SW480 (cell line): ENCODE results near the gene CDHR5.
A peak's percentile ranks its signal among the peaks of the same experiment; 100 is the strongest.

Experiments used
- DNase-seq: peaks from one replicate; pipeline ENCODE4 v3.0.0-alpha.2; 2016; ENCODE audit warnings: low spot score

CDHR5 gene

DNA sequence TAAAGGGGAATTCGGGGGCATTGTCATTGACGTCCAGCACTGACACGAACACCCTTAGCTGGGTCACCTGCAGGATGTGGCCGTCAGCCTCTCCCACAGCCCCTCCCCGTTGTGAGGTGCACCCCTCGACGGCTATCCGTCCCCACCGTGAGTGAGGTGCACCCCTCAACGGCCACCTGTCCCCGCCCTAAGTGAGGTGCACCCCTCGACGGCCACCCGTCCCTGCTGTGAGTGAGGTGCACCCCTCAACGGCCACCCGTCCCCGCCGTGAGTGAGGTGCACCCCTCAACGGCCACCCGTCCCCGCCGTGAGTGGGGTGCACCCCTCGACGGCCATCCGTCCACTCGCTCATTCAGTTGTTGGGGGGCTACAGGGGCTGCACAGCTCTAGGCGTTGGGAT, 2.9 kb downstream of the CDHR5 start:
- DNase-seq, result no peak

DNA sequence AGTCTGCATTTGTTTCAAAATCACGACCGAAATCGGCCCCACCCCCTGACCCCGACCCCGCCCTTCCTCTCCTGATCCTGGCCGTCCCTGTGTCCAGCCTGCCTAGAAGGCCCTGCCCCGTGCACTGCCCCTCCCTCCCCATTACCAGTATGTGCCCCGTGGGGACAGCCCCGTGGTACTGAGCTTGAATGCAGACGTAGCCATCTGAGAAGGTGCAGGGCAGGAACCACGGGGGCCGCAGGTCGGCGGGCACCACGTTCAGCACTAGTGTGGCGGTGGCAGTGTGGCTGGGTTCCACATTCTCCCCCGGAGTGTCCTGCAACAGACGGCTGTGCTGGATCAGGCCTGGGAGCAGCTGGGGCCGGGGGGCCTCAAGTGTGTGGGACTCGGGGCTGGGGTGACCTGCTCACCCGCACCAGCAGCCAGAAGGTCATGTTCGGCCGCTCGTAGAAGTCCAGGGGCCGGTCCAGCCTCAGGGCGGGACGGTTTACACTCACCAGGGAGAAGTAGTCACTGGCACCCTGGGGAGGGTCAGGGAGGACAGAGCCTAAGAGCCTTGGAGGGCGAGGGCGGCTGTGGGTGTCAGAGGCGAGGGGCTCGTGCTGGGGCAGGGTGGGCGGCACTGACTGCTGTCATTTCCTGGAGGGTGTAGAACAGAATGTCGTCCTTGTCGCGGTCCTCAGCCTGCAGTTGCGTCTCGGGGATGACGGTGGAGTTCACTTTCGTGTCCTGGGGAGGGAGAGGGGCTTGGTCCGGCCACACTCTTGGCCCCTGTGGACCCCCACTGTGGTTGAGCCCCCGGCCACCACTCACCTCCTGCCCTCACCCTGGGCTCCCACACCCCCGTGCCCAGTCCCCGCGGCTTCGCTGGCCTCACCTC, 3.6 kb downstream of the CDHR5 start:
- no peak for DNase-seq

DNA sequence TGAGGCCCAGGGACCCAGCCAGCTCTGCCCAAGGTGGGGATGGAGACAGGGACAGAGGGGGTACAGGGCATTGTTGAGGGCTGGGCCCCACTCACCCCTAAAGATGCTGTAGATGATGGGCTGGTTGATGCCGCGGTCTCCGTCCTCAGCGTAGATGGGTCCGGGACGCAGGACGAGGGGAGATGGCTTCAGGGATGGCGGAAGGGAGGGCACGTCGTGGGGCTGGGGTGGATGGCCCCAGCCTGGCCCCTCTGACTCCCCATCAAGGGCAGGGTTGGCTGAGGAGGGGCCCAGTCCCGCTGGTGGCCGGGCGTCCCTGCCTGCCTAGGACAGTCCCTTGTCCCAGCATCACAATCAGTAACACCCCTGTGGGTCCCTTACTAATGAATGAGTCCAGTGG, 4.6 kb downstream of the CDHR5 start:
- no peak for DNase-seq

DNA sequence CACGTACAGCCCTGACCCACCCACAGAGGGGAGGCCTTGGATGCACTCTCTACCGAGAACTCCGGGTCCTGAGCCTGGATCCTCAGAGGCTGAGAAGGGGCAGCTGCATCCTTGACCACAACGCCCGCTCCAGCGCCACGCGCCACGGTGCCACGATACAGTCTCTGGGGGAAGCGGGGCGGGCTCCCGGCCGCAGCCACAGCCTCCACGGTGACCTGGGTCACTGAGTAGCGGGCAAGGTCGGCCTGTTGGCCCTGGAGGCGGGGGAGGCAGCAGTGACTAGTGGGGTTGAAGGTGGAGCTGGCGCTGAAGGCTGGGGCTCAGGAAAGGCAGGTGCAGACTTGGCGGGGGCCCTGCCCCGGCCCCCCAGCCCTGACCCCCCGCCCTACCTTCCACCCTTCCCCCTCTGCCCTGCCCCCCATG, 5.1 kb downstream of the CDHR5 start:
- no peak for DNase-seq

DNA sequence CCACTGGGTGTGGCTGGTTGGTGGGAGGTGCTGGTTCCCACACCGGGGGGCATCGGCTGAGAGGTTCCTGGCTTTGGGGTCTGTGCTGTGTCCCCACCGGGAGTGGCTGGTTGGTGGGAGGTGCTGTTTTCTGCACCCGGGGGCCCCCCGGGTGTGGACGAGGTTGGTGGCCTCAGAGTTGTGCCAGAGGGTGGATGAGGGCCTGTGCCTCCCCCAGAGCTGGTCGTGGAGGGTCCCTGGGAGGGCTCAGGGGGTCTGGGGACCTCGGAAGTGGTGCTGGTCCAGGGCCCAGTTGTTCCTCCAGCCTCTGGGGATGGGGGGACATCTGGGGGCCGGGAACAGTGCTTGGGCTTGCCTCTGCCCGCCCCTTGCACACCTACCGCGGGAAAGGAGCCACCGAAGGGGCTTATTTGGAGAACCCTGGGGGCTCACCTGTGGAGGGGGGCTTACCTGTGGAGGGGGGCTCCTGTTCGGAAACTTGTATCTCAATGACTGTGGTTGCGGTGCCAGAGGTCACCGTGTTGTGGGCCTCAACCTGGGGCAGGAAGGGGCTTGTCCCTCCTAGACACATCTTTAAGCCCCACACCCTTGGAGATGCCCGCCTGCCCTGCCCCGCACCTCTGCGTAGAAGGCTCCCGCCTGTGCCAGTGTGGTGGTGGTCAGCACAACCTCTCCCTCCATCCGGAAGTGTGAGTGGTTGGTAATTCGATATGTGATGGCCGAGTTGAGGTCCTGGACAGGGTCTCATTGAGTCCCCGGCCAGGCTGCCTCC, 5.7 kb downstream of the CDHR5 start:
- no peak for DNase-seq

DNA sequence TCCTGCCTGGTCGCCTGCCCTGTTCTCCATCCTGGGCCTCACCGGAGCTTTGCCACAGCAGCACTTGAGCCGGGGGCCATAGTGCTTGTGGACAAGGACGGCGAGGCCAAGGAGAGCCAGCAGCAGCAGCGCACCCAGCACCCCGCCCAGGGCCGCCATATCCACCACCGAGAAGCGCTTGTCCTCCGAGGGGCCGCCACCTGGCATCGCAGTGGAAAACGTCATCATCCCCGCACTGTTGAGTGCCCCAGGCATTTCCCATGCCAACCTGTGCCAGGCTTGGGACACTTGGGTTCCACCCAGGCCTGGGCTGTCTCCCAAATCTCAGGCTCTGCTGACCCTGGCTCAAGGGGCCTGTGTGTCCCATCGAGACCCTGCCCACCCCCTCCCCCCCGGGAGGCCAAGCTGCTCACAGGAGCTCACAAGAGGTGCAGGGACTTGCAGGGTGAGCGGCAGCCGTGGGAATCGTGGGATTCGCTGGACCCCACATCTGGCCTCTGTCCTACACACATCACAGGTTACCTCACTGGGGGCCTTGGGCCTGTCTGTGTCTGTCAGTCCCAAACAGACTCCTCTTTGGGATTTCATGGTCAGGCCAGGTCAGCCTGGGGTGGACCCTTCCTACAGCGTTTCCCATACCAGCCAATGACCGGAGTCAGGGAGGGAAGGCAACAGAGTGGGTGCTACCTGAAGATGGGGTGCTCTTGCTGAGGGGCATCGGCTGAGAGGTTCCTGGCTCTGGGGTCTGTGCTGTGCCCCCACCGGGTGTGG, 6.7 kb downstream of the CDHR5 start:
- DNase-seq, result no peak

DNA sequence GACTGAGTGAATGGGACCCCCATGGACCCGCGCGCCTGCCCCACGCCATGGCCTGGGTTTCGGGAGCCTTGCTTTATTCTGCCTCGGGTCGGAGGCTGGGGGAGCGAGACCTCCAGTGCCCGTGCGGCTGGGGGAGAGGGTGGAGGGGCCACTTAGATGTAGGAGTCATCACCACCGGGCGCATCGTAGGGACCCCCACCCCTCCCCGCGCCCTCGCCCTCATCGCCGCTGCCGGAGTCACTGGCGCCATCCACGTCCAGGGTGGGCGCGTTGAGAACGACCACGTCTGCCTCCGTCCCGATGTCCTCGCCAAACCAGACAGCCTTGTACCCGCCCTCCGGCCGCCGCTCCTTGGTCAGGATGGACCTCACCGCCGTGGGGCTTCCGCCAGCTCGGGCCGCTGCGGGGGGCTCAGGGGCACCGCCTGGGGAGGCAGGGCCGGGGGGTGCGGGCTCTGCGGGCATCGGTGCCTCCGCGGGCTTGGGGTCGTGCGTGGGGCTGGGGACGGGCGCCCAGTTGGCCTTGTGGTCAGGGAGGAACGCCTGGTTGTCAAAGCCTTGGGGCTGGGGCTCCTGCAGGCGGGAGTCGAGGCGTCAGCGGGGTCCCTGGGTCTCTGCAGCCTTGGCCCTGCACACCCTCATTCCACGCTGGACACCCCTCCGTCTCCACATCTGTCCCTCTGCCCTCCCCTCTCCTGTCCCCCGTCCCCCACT, 7.4 kb downstream of the CDHR5 start:
- DNase-seq, result no peak

DNA sequence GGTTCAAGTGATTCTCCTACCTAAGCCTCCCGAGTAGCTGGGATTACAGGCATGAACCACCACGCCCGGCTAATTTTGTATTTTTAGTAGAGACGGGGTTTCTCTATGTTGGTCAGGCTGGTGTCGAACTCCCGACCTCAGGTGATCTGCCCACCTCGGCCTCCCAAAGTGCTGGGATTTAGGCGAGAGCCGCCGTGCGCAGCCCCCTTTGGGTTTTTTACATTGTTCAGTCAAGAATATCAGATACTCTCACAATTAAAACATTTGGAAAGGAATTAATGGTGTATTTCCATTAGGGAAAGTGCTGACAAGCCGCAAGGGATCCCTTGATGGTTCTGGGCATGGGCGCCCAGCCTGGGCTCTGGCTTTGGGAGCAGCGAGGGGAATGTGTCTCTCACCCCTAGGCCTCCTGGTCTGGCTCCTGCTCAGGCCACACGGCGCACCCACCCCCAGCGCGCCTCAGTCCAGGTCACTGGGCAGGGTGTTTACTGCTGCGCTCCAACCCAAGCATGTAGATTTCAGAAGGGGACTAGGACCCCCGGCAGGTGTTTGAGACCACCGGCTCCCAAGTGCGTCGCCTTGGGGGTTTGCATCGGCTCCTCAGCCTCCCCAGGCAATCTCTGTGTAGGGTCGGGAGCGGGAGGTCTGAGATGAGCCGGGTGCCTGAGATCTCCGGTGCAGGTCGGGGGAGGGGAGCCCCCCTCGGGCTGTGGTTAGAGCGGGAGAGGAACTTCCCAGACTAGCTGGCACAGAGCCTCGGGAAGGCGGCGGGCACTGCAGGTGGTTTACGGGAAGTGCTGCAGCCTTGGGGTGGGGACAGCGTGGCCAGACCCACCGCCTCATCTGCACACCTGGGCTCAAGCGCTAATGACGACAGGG, 8.2 kb downstream of the CDHR5 start:
- DNase-seq, result no peak

DNA sequence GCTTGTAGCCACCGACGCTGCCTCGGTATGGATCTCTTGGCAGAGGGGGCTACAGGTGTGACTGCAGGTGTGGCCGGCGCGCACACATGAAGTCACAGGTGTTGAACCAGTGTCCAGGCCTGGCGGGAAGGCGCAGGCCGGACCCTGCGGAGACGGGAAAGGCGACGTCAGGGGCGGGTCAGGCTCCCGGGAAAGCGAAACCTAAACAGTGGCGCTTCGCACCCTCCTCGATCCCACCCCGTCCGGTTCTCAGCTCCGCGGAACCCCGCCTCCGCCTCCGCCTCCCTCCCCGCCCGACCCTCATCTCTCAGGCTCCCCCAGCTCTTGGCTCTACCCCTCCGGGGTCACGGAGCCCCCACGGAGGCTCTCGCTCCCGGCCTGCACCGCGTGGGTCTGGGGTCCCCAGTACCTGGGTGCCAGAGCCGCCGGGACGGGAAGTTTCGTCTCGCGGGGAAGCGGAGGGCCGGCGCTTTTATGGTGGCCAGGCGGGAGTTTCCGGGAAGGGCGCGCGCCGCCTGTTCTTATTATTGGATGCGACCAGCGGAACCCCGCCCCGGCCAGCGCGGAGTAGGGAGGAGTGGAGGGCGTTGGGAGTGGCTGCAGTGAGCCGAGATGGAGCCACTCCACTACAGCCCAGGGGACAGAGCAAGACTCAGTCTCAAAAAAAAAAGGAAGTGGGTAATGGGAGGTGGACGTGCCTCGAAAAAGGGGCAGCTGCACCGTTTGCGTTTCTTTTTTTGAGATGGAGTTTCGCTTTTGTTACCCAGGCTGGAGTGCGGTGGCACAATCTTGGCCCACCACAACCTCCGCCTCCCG, 9.0 kb downstream of the CDHR5 start, which contains the start of gene IRF7:
Gene IRF7 (minus strand): TSS at position 447 of the 816 bp plus-strand sequence. CDS start 586 bp downstream, outside the sequence.
- DNase-seq, result peak; percentile 87

DNA sequence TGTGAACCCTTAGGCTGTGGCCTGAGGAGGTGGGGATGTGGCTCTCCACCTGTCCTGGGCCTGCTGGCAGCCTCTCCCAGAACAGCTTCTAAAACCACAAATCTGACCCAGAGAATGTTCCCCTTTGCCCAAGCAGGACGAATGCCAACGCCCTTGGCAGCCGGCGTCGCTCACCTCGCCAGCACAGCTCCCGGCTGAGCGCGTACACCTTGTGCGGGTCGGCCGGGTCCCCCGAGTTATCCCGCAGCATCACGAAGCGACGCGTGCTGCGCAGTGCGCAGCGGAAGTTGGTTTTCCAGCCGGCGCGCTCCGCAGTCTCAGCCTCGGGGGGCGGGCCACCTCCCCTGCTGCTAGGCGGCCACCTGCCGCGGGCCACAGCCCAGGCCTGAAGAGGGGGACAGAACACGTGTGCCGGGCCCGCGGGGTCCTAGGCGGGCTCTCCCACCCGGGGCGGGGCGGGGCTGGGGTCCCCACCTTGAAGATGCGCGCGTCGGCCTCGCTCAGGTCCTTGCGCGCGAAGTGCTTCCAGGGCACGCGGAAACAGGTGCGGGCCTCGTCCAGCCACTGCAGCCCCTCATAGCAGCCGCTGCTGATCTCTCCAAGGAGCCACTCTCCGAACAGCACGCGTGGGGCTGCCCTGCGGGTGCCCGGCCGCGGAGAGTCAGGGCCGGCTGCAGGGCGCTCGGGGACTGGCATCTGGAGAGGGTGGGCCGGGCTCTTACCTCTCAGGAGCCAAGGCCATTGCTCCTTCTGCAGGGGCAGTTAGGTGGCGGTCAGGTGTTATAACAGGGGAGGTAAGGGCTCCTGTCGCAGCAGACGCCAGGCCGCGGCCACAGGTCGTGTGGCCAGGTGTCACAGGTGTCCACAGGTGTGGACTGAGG, 9.9 kb downstream of the CDHR5 start:
- DNase-seq, result peak; percentile 27

DNA sequence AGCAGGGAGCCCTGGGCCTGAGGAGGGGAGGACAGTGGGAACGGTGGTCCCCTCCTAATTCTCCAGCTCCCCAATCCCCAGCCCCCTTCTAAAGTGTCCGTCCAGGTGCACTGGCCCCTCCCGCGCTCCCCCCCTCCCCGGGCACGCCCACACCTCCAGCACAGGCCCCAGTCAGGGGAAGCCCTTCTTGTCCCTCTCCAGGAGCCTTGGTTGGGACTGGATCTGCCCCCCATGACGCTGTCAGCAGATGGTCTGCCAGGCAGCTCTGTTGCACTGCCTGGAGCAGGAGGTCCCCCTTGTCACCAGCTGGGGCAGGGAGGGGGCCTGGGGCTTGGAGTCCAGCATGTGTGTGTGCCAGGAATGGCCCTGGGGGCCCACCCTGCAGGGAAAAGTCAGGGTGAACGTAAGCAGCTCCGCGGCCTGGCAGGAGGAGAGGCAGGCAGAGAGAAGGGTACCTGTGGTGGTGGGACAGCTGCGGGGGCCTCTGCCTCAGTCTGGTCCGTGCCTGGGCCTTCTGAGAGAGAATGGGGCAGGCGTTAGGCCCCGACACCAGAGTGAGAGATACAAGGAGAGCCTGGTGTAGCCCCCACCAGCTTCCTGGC, 10.6 kb downstream of the CDHR5 start:
- DNase-seq, result no peak

DNA sequence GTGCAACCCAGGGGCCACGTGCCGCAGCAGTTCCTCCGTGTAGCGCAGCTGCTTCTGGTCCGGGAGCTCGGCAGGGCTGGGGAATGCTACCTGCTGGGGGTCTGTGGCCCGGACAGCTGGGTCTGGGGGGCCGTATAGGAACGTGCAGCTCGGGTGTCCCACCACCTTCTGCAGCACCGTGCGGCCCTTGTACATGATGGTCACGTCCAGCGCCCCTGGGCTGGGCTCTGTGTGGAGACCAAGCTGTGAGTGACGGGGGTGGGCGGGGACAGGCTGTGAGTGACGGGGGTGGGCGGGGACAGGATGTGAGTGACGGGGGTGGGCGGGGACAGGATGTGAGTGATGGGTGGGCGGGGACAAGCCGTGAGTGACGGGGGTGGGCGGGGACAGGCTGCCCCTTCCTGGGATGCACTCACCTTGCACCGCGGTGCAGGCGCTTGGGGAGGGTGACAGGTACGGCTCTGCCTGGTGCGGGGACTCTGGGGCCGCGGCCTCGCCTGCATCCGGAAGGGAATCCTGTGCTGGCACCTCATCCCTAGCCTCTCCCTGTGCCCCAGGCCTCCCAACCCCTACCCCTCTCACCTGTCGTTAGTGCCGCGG, 11.3 kb downstream of the CDHR5 start:
- DNase-seq, result peak; percentile 69

DNA sequence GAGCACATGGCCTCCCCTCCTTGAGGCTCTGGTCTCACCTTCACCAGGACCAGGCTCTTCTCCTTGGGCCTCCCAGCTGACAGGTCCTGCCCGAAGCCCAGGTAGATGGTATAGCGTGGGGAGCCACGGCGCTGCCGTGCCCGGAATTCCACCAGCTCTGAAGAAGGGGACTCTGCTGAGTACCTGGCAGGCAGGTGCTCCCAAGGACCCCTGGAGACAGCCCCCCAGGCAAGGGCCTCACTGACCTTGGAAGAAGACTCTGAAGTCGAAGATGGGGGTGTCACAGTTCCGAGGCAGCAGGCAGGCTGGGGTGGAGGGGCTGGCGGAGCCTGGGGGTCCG, 11.8 kb downstream of the CDHR5 start:
- no peak for DNase-seq

DNA sequence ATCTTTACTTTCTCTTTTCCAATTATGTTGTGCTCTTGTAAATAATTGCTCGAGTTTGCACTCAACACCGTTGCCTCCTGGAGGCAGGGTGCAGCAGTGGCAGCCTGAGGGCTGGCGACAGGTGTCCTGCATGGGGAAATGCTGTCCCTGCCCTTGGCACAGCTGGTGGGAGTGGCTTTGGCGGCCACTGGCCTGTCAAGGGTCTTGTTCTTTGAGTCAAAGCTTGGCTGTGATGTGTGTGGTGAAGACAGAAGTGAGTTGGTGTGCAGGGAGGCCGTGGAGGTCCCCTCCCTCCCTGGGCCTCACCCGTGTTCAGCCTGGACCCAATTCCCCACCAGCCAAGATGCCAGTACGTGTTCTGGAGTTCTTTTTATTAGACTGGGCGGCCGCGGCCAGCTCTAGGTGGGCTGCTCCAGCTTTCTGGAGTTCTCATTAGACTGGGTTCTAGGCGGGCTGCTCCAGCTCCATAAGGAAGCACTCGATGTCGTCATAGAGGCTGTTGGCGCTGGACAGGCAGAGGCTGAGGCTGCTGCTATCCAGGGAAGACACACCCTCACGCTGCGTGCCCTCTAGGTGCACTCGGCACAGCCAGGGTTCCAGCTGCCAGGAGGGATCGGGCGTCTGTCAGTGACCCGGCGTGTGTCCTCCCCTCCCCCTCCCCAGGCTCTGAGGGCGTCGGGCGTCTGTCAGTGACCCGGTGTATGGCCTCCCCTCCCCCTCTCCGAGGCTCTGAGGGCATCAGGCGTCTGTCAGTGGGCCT, 12.4 kb downstream of the CDHR5 start:
- peak; percentile 47 for DNase-seq

DNA sequence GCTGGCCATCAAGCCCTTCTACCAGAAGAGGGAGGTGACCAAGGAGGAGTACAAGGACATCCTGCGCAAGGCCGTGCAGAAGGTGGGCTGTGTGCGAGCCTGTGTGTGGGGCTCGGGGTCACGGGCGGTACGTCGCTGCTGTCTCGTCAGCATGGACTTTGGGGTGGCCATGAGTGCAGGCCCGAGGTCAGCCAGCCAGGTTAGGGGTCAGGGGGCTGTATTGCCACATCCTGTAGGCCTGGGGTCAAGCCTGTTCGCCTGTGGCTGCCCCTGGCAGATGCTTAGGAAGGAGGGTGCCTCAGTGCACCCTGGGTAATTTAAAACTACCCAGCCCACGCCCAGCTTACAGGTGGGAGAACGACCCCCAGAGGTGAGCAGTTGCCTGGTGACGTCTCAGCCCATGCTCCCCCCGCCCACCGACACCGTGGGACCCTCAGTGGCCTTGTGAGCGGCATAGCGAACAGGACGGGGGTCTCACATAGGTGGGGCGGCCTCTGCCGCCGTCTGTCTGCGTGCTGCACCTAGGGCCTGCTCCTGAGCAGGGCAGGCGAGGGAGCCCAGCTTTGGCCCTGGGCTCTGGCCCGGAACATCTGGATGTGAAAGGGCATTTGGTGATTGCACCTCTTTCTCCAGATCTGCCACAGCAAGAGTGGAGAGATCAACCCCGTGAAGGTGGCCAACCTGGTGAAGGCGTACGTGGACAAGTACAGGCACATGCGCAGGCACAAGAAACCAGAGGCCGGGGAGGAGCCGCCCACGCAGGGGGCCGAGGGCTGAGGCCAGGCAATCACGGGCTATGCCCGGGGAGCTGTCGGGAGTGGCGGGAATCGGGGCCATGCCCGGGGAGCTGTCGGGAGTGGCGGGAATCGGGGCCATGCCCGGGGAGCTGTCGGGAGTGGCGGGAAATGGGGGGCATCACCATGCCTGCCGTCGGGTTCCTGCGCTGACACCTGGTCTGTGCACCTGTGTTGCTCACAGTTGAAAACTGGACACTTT, 13.5 kb downstream of the CDHR5 start:
- DNase-seq, result no peak

DNA sequence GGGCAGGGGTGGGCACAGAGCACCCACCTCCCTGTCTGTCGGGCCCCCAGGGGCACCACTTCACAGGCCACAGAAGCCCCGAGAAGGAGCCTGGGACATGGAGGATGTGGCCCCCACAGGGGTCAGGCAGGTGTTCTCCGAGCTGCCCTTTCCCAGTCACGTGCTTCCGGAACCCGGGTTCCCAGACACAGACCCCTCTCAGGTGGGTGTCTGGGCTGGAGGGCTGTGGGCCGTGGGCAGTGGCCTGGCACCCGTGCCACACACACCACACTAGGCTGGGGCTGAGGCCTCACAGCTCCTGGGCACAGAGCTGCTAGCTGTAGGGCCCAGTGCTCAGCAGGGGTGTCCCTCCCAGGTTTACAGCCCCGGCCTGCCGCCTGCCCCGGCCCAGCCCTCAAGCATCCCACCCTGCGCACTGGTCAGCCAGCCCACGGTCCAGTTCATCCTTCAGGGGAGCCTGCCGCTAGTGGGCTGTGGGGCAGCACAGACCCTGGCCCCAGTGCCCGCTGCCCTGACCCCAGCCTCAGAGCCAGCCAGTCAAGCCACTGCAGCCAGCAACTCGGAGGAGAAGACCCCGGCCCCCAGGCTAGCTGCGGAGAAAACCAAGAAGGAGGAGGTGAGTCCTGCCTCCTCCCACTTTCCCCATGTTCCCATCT, 14.5 kb downstream of the CDHR5 start:
- no peak for DNase-seq
